ENCODE data around the gene DYNLRB2.

DYNLRB2 gene

GRCh38 chr16:80544326-80544725 lies 3.5 kb downstream of the DYNLRB2 start:
- no peaks in the 10 kb centered on the region for H3K36me3 ChIP-seq (ENCODE audit: control insufficient read depth, insufficient read depth, low read length)
- no peak for DNase-seq
- peaks cover 13% of the 10 kb centered on the region for H3K4me1 ChIP-seq (ENCODE audit: control insufficient read depth, insufficient read depth, low read length, poor library complexity, severe bottlenecking)
- H3K27ac ChIP-seq (ENCODE audit: insufficient read depth, low read length, poor library complexity, severe bottlenecking) = no peak overlapping the region
- no peak overlapping the region for H3K4me3 ChIP-seq (ENCODE audit: insufficient read depth, low read depth, low read length, poor library complexity, severe bottlenecking)
- H3K9me3 ChIP-seq (ENCODE audit: control insufficient read depth, low read length) = no peaks in the 10 kb centered on the region
- no peaks in the 10 kb centered on the region for H3K27me3 ChIP-seq (replicated peaks; ENCODE audit: control insufficient read depth, insufficient read depth, low read length, poor library complexity, severe bottlenecking)

DNA sequence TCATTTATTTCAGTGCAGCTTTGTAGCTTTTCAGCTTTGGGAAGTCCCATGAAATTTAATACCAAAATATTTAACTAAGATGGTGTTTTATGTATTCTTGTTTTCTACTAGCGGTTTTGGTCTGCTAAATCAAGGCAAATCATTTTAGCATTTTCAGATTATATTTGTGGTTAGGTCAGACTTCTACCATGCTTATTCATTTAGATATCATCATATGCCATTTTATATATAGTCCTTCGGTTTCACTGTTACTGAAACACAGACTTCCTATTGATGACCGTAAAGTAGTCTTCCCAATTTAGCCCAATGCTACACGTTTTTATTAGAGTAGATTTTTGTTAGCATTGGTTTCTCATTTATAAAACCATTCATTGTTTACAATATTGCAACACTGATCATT lies 5.5 kb downstream of the DYNLRB2 start:
- H3K36me3 ChIP-seq (ENCODE audit: control insufficient read depth, insufficient read depth, low read length) = no peaks in the 10 kb centered on the region
- no peak for DNase-seq
- H3K4me1 ChIP-seq (ENCODE audit: control insufficient read depth, insufficient read depth, low read length, poor library complexity, severe bottlenecking) = peaks cover 2% of the 10 kb centered on the region
- no peaks in the 10 kb centered on the region for H3K27me3 ChIP-seq (replicated peaks; ENCODE audit: control insufficient read depth, insufficient read depth, low read length, poor library complexity, severe bottlenecking)
- H3K27ac ChIP-seq (ENCODE audit: insufficient read depth, low read length, poor library complexity, severe bottlenecking) = no peak overlapping the region
- no peaks in the 10 kb centered on the region for H3K9me3 ChIP-seq (ENCODE audit: control insufficient read depth, low read length)
- H3K4me3 ChIP-seq (ENCODE audit: insufficient read depth, low read depth, low read length, poor library complexity, severe bottlenecking) = no peak overlapping the region

- H3K27me3 ChIP-seq (replicated peaks; ENCODE audit: control insufficient read depth, insufficient read depth, low read length, poor library complexity, severe bottlenecking) = no peaks in the 10 kb centered on the region
- H3K27ac ChIP-seq (ENCODE audit: insufficient read depth, low read length, poor library complexity, severe bottlenecking) = no peak overlapping the region
- no peak overlapping the region for H3K4me3 ChIP-seq (ENCODE audit: insufficient read depth, low read depth, low read length, poor library complexity, severe bottlenecking)
- H3K9me3 ChIP-seq (ENCODE audit: control insufficient read depth, low read length) = no peaks in the 10 kb centered on the region
- H3K36me3 ChIP-seq (ENCODE audit: control insufficient read depth, insufficient read depth, low read length) = no peaks in the 10 kb centered on the region
- no peaks in the 10 kb centered on the region for H3K4me1 ChIP-seq (ENCODE audit: control insufficient read depth, insufficient read depth, low read length, poor library complexity, severe bottlenecking)
- DNase-seq = no peak
These were observed 6.4 kb downstream of the DYNLRB2 start for GRCh38 chr16:80547145-80547544.

GRCh38 chr16:80552277-80552676 lies 11.5 kb downstream of the DYNLRB2 start:
- no peaks in the 10 kb centered on the region for H3K36me3 ChIP-seq (ENCODE audit: control insufficient read depth, insufficient read depth, low read length)
- H3K4me1 ChIP-seq (ENCODE audit: control insufficient read depth, insufficient read depth, low read length, poor library complexity, severe bottlenecking) = no peaks in the 10 kb centered on the region
- no peak for DNase-seq
- no peaks in the 10 kb centered on the region for H3K27me3 ChIP-seq (replicated peaks; ENCODE audit: control insufficient read depth, insufficient read depth, low read length, poor library complexity, severe bottlenecking)
- H3K4me3 ChIP-seq (ENCODE audit: insufficient read depth, low read depth, low read length, poor library complexity, severe bottlenecking) = no peak overlapping the region
- no peak overlapping the region for H3K27ac ChIP-seq (ENCODE audit: insufficient read depth, low read length, poor library complexity, severe bottlenecking)
- H3K9me3 ChIP-seq (ENCODE audit: control insufficient read depth, low read length) = no peaks in the 10 kb centered on the region

DNA sequence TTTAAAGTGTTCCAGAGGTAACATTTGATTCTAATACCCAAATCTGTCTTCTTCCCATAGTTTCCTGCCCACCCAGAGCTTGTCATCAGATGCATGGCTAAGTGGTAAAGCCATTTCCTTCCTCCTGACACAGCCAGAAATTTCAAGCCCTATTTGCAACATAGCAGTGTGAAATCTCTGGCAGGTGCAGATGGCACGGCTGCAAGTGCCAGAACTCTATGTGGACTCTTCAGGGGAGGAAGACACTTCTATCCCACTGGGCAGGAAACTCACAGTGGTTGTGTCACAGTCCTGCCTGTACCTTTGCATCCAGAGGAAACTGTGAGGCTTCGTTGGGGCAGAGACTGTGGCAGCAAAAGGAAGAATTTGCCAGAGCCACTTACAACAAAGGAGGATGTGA lies 13.2 kb downstream of the DYNLRB2 start:
- Histone ChIP-seq H3K4me3 (ENCODE audit: insufficient read depth, low read depth, low read length, poor library complexity, severe bottlenecking) (no peak overlapping the region), H3K9me3 (ENCODE audit: control insufficient read depth, low read length) (no peaks in the 10 kb centered on the region), H3K27ac (ENCODE audit: insufficient read depth, low read length, poor library complexity, severe bottlenecking) (no peak overlapping the region), H3K4me1 (ENCODE audit: control insufficient read depth, insufficient read depth, low read length, poor library complexity, severe bottlenecking) (no peaks in the 10 kb centered on the region), H3K27me3 (replicated peaks; ENCODE audit: control insufficient read depth, insufficient read depth, low read length, poor library complexity, severe bottlenecking) (no peaks in the 10 kb centered on the region), H3K36me3 (ENCODE audit: control insufficient read depth, insufficient read depth, low read length) (no peaks in the 10 kb centered on the region)
- no peak for DNase-seq

- Histone ChIP-seq H3K4me1 (ENCODE audit: control insufficient read depth, insufficient read depth, low read length, poor library complexity, severe bottlenecking) (no peaks in the 10 kb centered on the region), H3K36me3 (ENCODE audit: control insufficient read depth, insufficient read depth, low read length) (no peaks in the 10 kb centered on the region), H3K9me3 (ENCODE audit: control insufficient read depth, low read length) (no peaks in the 10 kb centered on the region), H3K27me3 (replicated peaks; ENCODE audit: control insufficient read depth, insufficient read depth, low read length, poor library complexity, severe bottlenecking) (no peaks in the 10 kb centered on the region), H3K4me3 (ENCODE audit: insufficient read depth, low read depth, low read length, poor library complexity, severe bottlenecking) (no peak overlapping the region), H3K27ac (ENCODE audit: insufficient read depth, low read length, poor library complexity, severe bottlenecking) (no peak overlapping the region)
- DNase-seq = no peak
These were observed 15.7 kb downstream of the DYNLRB2 start for GRCh38 chr16:80556481-80556880.

GRCh38 chr16:80557037-80557436 lies 16.2 kb downstream of the DYNLRB2 start:
- Histone ChIP-seq H3K27me3 (replicated peaks; ENCODE audit: control insufficient read depth, insufficient read depth, low read length, poor library complexity, severe bottlenecking) (no peaks in the 10 kb centered on the region), H3K36me3 (ENCODE audit: control insufficient read depth, insufficient read depth, low read length) (no peaks in the 10 kb centered on the region), H3K27ac (ENCODE audit: insufficient read depth, low read length, poor library complexity, severe bottlenecking) (no peak overlapping the region), H3K4me1 (ENCODE audit: control insufficient read depth, insufficient read depth, low read length, poor library complexity, severe bottlenecking) (no peaks in the 10 kb centered on the region), H3K4me3 (ENCODE audit: insufficient read depth, low read depth, low read length, poor library complexity, severe bottlenecking) (no peak overlapping the region), H3K9me3 (ENCODE audit: control insufficient read depth, low read length) (no peaks in the 10 kb centered on the region)
- DNase-seq = no peak

DNA sequence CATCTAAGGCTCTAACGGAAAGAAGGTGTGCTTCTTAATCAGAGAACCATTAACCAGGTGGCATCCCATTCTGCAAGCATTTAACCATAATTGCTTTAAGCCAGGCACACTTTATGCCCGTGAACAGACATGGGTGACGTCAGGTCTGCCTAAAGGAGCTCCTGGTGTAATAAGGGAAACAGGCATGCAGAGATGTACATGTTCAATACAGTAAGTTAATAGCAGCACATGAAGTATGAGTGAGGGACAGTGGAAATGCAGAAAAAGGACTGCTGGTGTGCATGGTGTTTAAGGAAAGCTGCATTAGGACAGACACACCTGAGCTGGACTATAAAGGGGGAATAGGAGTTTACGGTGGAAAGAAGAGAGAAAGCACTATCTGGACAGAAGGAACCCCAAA lies 18.6 kb downstream of the DYNLRB2 start:
- no peaks in the 10 kb centered on the region for H3K36me3 ChIP-seq (ENCODE audit: control insufficient read depth, insufficient read depth, low read length)
- no peaks in the 10 kb centered on the region for H3K27me3 ChIP-seq (replicated peaks; ENCODE audit: control insufficient read depth, insufficient read depth, low read length, poor library complexity, severe bottlenecking)
- no peak for DNase-seq
- H3K4me3 ChIP-seq (ENCODE audit: insufficient read depth, low read depth, low read length, poor library complexity, severe bottlenecking) = no peak overlapping the region
- H3K4me1 ChIP-seq (ENCODE audit: control insufficient read depth, insufficient read depth, low read length, poor library complexity, severe bottlenecking) = peaks cover 3% of the 10 kb centered on the region
- H3K27ac ChIP-seq (ENCODE audit: insufficient read depth, low read length, poor library complexity, severe bottlenecking) = no peak overlapping the region
- no peaks in the 10 kb centered on the region for H3K9me3 ChIP-seq (ENCODE audit: control insufficient read depth, low read length)

- Histone ChIP-seq H3K9me3 (ENCODE audit: control insufficient read depth, low read length) (no peaks in the 10 kb centered on the region), H3K27ac (ENCODE audit: insufficient read depth, low read length, poor library complexity, severe bottlenecking) (no peak overlapping the region), H3K4me3 (ENCODE audit: insufficient read depth, low read depth, low read length, poor library complexity, severe bottlenecking) (no peak overlapping the region), H3K36me3 (ENCODE audit: control insufficient read depth, insufficient read depth, low read length) (no peaks in the 10 kb centered on the region), H3K27me3 (replicated peaks; ENCODE audit: control insufficient read depth, insufficient read depth, low read length, poor library complexity, severe bottlenecking) (no peaks in the 10 kb centered on the region), H3K4me1 (ENCODE audit: control insufficient read depth, insufficient read depth, low read length, poor library complexity, severe bottlenecking) (peaks cover 10% of the 10 kb centered on the region)
- DNase-seq = no peak
These were observed 22.3 kb downstream of the DYNLRB2 start for GRCh38 chr16:80563066-80563465.

DNA sequence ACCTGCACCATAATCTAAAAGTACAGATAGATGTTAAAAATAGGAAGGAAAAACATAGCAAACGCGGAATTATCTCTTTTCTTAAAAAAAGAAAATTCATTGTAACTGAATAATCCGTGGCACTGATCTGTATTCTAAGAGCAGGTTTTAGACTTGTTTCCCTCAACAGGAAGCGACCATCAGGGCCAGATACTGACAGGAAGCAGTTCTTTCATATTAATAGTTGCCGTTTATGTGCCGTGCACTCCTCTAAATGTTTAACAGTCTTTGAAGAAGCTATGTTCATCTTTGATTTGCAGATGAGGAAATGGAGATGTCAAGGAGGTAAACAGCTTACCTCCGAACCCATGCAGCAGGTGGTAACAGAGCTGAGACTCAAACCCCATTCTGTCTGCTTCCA lies 23.6 kb downstream of the DYNLRB2 start:
- peaks cover 11% of the 10 kb centered on the region for H3K4me1 ChIP-seq (ENCODE audit: control insufficient read depth, insufficient read depth, low read length, poor library complexity, severe bottlenecking)
- H3K9me3 ChIP-seq (ENCODE audit: control insufficient read depth, low read length) = no peaks in the 10 kb centered on the region
- no peak overlapping the region for H3K4me3 ChIP-seq (ENCODE audit: insufficient read depth, low read depth, low read length, poor library complexity, severe bottlenecking)
- no peaks in the 10 kb centered on the region for H3K27me3 ChIP-seq (replicated peaks; ENCODE audit: control insufficient read depth, insufficient read depth, low read length, poor library complexity, severe bottlenecking)
- DNase-seq = no peak
- H3K27ac ChIP-seq (ENCODE audit: insufficient read depth, low read length, poor library complexity, severe bottlenecking) = no peak overlapping the region
- H3K36me3 ChIP-seq (ENCODE audit: control insufficient read depth, insufficient read depth, low read length) = no peaks in the 10 kb centered on the region

Measured in effector memory CD4-positive, alpha-beta T cell (primary cell).